Measurements from ENCODE around the gene SOWAHB.

The SOWAHB gene, protein sequence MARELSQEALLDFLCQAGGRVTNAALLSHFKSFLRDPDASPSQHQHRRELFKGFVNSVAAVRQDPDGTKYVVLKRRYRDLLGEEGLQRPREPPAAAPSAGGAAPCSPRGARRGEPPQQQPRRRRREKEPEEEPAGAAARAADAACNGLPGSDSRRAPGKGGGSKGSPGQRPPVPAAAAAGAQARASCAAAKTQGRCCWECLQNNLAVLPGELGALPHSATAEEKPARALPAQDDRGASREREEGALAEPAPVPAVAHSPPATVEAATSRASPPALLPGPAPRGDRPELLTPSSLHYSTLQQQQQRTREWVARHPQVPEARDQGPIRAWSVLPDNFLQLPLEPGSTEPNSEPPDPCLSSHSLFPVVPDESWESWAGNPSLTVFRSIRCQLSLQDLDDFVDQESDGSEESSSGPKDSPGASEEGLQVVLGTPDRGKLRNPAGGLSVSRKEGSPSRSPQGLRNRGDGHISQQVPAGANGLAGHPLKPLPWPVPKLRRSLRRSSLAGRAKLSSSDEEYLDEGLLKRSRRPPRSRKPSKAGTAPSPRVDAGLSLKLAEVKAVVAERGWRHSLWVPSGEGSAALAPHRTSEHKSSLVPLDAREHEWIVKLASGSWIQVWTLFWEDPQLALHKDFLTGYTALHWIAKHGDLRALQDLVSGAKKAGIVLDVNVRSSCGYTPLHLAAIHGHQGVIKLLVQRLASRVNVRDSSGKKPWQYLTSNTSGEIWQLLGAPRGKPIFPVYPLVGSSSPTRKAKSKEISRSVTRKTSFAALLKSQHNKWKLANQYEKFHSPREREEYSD

DNA sequence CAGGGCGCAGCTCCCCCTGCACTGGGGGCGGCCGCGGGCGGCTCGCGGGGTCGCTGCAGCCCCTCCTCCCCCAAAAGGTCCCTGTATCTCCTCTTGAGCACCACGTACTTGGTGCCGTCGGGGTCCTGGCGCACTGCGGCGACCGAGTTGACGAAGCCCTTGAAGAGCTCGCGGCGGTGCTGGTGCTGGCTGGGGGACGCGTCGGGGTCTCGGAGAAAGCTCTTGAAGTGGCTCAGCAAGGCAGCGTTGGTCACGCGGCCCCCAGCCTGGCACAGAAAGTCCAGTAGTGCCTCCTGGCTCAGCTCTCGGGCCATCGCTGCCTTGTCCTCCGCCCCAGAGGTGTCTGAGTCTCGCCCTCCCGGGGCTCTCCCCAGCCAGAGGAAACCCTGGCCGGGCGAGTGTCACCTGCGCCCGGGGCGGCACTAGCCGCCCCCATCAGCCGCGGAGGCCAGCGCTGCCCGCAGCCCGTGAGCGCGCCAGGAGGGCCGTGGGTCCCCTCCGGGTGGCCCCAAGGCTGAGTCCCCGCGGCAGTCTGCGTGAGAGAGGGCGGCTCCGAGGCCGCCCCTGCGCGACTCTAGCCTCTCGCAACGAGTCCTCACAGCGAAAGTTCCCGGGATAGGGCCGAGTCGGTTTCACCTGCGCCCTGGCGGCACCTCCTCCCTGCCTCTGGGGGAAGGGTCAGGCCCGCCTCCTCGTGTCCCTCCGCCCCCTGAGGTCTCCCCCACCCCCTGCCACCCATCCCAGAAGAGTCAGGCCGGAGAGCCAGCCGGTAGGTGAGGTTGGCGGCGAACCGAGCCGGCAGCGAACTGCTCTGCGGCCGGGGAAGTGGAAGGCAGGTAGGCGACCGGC, at the start of gene SOWAHB:
Gene SOWAHB, minus strand, starts transcription at position 609 of the 849 bp plus-strand sequence. Its CDS starts 295 bp downstream, at position 314.
- peak in 1 of 2 donors; percentile 6 for DNase-seq (ENCODE audit: low read depth in 1 of 2, low spot score in 1 of 2)

DNA sequence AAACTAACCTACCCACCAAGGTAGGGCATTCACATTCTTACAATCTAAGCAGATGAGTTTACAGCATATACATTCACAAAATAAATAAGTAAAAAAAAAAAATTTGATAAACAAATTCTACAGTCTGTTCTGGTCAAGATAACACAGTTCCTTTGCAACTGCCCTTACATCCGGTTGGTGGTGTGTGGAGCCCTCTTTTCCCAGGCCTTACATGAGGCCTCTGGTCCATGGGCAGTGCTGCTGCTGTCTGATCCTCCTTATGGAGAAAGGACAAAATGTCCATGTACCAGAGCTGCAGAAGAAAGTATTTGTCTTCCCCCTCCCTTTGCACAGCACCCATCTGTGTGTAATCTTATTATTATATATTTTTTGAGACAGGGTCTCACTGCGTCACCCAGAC, 49.4 kb upstream of the SOWAHB start:
- DNase-seq (ENCODE audit: low read depth in 1 of 2, low spot score in 1 of 2) = no peak

DNA sequence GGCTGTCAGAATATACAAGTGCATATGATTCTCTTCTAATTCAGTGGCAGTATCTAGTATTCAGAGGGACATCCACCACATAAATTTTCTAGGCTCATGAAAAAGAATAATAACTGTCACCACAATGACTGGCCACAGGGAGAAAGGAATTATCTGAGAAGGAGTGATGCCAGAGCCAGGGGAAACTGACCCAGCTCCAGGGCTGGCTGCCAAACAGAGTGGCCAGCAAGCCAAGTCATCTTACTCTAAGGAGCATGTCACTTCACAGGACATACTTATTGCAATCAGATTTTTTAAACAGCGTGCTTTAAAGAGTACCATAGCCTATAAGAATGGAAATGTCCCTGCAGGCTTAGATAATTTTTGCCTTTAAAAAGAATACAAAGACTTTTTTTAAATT, 45.8 kb upstream of the SOWAHB start:
- DNase-seq (ENCODE audit: low read depth in 1 of 2, low spot score in 1 of 2) = no peak

DNA sequence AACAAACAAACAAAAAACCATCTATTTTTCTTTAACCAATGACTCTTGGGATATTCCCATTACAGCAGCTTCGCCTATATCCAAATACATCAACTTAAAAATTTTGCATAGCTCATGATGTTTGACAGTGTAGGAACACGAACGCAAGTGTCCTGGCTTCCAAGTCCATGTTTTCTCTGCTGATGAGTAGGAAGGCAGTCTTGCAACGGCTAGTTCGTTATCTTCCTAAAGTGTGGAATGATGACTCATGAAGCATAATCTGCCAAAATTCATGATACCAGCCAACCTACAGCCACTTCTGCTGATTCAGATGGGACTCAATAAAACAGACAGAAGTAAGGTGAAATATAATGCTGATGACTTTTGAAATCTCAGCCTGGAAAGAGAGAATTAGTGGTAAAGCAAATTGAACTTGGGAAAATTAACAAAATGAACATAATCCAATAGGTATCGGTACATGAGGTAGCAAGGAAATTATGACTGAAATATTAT, 45.2 kb upstream of the SOWAHB start:
- no peak for DNase-seq (ENCODE audit: low read depth in 1 of 2, low spot score in 1 of 2)

DNA sequence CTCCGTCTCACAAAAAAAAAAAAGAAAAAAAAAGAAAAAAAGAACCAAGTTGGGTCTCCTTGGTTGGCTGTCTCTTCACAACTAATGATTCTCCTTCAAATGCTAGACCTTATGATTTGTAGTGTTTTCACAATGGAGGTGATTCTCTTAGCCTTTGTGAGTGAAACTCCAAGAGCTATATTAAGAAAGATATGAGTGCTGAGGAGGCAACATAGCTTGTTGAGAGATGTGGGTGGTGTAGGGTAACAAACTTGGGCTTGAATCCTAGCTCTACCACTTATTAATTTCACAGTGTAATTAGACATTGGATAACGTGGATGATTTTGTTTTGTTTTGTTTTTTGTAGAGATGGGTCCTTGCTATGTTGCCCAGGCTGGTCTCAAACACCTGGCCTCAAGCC, 41.2 kb upstream of the SOWAHB start:
- DNase-seq (ENCODE audit: low read depth in 1 of 2, low spot score in 1 of 2) = no peak

DNA sequence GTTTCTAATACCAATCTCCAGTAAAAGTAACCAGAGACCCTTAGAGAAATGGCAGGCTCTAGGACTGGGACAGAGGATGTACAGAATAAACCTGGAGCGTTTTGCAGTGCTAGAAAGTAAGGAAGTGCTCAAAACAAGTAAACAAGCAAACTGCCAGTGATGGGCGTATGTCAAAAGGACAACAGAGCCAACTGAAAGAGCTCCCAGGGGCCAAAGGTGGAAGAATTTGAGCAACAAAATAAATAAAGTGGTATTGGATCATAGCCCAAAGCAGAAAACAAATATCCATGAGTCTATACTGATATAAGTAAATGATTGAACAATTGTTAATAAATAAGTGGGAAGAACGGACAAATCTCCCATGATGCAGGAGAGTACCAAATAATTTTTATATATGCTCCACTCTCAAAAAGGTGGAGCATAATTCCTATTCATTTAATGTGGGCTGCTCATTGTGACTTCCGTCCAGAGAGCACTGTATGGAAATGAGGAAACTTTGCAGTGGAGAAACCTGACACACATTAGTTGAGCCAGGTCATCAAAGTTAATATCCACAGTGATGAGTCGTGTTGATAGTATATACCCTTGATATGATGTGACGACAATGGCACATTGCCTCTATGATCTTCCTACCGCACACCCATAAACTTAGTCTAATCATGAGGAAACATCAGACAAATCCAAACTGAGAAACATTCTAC, 33.8 kb upstream of the SOWAHB start:
- DNase-seq (ENCODE audit: low read depth in 1 of 2, low spot score in 1 of 2) = no peak

DNA sequence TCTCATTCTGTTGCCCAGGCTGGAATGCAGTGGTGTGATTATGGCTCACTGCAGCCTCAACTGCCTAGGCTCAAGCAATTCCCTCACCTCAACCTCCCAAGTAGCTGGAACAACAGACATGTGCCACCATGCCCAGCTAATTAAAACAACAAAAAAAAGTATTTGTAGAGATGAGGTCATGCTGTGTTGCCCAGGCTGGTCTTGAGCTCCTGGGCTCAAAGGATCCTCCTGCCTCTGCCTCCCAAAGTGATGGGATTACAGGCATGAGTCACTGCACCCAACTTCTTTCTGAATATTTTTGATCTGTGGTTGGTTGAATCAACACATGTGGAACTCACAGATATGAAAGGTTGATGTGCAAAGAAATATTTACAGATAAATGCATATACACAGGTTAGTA, 33.1 kb upstream of the SOWAHB start:
- DNase-seq (ENCODE audit: low read depth in 1 of 2, low spot score in 1 of 2) = no peak

DNA sequence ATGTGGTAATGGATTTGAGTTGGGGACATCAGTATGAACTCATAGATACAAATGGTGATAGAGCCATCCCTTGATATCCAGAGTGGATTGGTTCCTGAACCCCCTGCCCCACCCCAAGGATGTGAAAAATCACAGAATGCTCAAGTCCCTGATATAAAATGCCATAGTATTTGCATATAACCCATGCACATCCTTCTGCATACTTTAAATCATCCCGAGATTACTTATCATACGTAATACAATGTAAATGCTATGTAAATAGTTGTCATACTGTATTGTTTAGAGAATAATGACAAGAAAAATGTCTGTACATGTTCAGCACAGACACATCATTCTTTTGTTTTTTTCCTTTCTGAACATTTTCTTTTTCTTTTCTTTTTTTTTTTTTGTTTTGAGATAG, 32.7 kb upstream of the SOWAHB start:
- no peak for DNase-seq (ENCODE audit: low read depth in 1 of 2, low spot score in 1 of 2)

DNA sequence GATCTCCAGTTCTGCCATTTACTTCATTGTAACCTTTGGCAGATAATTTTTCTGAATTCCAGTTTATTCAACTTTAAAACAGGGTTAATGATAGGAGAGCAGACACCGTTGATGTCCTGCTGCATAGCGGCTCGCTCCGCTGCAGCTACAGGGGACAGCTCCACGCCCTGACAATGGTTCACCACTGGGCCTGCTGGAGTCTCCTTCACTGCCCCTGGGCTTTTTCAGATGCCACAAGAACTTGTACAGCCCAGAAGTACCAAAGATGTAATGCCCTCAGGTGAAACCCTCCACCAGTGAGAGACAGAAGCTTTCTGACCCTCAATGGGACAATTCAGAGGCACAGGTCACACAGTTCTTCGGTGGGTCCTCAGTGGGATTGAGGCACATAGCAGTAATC, 28.9 kb upstream of the SOWAHB start:
- no peak for DNase-seq (ENCODE audit: low read depth in 1 of 2, low spot score in 1 of 2)

DNA sequence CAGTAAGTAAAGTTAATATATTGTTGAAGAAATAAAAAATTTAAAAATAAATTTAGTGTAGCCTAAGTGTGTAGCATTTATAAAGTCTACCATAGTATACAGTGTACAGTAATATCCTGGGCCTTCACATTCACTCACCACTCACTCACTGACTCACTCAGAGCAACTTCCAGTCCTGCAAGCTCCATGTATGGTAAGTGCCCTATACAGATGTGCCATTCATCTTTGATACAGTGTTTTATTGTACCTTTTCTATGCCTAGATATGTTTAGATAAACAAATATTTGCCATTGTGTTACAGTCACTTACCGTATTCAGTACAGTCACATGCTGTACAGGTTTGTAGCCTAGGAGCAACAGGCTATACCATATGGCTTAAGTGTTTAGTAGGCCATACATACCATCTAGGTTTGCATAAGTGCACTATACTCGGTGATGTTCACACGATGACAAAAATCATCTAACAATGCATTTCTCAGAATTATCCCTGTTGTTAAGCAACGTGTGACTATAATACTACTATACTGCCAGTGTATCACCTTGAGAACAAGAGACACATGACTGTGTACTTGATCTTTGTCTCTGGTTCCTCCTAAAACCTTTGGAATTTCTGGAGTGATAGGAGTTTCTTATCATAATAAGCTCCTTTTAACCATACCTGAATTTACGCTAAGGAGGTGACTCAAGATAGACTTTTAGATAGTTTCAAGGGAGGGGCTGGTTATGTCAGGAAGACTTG, 25.8 kb upstream of the SOWAHB start:
- no peak for DNase-seq (ENCODE audit: low read depth in 1 of 2, low spot score in 1 of 2)

DNA sequence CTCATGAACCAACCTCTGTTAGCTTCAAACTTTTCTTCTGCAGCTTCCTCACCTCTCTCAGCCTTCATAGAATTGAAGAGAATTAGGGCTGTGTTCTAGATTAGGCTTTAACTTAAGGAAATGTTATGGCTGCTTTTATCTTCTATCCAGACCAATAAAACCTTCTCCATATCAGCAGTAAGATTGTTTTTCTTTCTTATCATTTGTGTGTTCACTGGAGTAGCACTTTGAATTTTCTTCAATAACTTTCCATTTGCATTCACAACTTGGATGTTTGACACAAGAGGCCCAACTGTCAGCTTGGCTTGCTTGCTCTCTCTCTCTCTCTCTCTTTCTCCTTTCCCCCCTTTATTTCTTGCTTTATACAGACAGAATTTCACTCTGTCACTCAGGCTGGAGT, 22.8 kb upstream of the SOWAHB start:
- DNase-seq (ENCODE audit: low read depth in 1 of 2, low spot score in 1 of 2) = no peak

DNA sequence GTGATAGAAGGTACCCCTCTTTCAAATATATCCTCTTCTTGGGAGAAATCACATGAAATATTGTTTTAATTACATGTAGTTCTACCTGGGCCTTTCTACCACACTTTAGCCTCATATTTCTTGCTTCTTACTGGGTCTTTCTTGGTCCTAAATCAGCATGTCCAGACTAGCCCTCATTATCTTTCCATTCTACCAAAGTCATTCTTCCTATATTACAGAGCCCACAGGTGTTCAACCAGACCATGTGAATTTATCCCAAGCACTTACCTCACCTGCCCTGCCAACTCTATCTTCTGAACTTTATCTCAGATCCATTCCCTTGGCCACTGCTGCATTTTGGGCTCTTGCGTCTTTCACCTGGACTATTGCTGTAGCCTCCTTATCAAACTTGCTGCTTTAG, 11.8 kb upstream of the SOWAHB start:
- no peak for DNase-seq (ENCODE audit: low read depth in 1 of 2, low spot score in 1 of 2)

DNA sequence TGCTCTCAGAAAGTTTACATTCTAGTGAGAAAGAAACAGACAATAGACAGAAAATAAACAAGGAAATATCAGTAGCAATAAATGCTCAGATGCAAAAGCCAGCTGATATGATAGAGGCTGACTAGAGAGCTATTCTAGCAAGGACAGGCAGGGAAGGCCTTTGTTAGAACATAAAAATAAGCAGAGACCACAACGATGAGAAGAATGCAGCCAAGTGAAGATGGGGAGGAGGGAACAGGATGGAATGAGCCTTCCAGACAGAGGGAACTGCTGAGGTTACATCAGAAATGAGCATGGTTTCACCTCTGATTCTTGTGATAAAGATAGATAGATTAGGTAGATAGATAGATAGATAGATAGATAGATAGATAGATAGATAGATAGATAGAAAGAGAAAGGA, 7.6 kb upstream of the SOWAHB start:
- no peak for DNase-seq (ENCODE audit: low read depth in 1 of 2, low spot score in 1 of 2)

DNA sequence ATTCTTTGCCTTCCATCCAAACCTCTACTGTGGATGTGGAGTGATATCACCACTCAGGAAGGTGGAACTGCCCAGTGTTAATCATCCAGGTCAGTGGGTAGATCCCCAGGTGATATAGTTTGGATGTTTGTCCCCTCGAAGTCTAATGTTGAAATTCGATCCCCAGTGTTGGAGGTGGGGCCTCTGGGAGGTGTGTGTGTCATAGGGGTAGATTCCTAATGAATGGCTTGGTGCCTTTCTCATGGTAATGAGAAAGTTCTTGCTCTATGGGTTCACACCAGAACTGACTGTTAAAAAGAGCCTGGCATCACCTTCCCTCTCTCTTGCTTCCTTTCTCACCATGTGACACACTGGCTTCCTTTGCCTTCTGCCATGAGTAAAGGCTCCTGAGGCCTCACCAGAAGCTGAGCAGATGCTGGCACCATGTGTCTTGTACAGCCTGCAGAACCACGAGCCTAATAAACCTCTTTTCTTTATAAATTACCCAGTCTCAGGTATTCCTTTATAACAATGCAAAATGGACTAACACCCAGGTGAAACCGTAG, 6.8 kb upstream of the SOWAHB start:
- no peak for DNase-seq (ENCODE audit: low read depth in 1 of 2, low spot score in 1 of 2)

DNA sequence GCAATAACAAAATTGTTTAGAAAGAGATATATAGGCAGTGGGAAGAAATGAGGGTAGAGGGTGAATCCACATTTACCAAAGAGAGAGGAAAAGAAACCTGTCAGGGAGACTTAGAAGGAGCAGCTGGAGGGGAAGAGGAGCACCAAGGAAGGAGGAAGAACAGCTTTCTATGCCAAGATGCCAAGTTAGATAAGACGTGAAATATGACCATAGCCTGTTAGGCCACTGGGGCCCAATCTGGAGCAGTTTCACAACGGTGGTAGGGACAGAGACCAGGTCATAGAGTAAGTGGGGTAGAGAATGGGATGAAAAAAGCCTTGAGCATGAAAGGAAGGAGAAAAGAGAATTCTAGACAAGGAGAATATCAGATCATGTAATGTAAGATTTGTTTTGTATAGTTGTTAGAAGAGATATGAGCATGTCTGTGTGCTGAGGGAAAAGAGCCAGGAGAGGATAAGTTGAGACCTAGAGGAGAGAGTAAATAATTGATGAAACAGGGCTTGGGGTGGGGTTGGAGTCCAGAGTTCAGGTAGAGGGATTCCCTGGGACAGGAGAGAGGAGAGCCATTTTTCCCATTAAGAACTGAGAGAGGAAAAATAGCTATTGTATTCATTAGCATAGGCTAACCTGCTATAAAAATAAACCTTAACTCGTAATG, 4.4 kb upstream of the SOWAHB start:
- no peak for DNase-seq (ENCODE audit: low read depth in 1 of 2, low spot score in 1 of 2)

DNA sequence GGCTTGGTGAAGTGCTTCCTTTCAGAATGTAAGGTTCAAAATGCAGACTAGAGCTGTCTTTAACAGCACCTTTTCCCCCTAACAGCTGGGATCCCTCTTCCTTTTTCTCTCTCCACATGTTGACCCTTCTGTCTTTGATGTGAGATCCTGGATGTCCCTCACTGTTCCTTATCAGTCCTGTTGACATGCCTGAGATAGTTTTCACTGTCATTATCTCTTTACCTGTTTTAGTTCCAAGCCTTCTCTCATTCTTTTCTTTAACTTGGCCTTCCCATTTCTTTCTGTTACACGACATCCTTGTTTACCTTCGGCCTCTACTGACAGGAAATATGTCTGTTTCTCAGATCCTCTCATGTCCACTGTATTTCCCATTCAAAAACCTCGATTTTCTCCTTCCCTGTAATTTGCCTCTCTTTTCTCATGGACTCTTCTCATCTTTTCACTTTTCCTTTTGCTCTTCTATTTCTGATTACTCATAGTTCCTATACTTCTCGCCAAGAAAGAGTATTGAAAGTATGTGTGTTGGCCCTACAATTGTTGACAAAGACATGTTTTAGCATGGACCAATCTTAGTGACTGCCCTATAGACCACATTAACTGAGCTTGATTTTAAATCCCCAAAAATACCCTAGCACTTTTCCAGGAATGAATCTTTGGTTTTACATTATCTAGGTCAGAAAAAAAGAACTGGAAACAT, 1.2 kb upstream of the SOWAHB start:
- no peak for DNase-seq (ENCODE audit: low read depth in 1 of 2, low spot score in 1 of 2)

DNA sequence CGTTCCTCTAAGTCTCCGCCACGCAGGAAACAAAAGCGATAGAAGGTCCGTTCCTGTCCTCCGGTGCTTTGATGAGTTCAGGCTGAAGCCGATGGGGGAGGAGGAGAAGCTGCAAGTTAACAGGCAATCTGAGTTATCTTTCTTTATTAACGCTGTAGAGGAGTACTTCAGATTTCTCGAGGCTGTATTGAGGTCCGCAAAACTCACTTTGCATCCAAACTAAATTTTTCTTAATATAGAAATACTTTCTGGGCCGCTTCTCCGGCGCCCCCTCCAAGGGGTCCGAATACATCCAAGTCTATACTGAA, 395 bp upstream of the SOWAHB start:
- no peak for DNase-seq (ENCODE audit: low read depth in 1 of 2, low spot score in 1 of 2)

DNA sequence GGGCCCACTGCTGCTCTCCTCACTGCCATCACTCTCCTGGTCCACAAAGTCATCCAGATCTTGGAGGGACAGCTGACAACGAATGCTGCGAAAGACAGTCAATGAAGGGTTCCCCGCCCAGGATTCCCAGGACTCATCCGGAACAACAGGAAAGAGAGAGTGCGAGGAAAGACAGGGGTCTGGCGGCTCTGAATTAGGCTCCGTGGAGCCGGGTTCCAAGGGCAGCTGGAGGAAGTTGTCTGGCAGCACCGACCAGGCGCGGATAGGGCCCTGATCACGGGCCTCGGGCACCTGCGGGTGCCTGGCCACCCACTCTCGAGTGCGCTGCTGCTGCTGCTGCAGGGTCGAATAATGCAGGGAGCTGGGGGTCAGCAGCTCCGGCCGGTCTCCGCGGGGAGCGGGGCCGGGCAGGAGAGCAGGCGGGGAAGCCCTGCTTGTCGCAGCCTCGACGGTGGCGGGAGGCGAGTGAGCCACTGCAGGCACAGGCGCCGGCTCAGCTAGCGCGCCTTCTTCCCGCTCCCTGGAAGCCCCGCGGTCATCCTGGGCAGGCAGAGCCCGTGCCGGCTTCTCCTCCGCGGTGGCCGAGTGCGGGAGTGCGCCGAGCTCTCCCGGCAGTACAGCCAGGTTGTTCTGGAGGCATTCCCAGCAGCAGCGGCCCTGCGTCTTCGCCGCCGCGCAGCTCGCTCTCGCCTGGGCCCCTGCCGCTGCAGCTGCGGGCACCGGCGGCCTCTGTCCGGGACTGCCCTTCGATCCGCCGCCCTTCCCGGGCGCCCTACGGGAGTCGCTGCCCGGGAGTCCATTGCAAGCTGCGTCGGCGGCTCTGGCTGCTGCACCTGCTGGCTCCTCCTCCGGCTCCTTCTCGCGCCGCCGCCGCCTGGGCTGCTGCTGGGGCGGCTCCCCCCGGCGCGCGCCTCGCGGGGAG, 1.1 kb downstream of the SOWAHB start:
- DNase-seq (ENCODE audit: low read depth in 1 of 2, low spot score in 1 of 2) = no peak
